ENCODE results near the gene NUMBL. TPM values are rescaled to one million over a fixed set of nuclear protein-coding genes. Genes with fewer than 3 reads are reported as not detected.

The NUMBL gene
- polyA plus RNA-seq, 1 donor from 2014 or later = 20.5 TPM

- H3K4me3 ChIP-seq (ENCODE audit: low read length) = peak overlapping the region; percentile 81
- no peaks in the 10 kb centered on the region for H3F3A ChIP-seq (ENCODE audit: insufficient read depth, low read length, poor library complexity, severe bottlenecking)
- peaks cover 21% of the 10 kb centered on the region for H3K79me2 ChIP-seq (replicated peaks; ENCODE audit: insufficient read depth, low read length)
- no peaks in the 10 kb centered on the region for H3K9me2 ChIP-seq (ENCODE audit: insufficient read depth, low read length)
- no peaks in the 10 kb centered on the region for H3K9me3 ChIP-seq (ENCODE audit: low read length)
- H3K36me3 ChIP-seq (ENCODE audit: insufficient read depth, low read length) = no peaks in the 10 kb centered on the region
- no peak overlapping the region for H2AFZ ChIP-seq (ENCODE audit: low read depth, low read length)
- no peaks in the 10 kb centered on the region for H3K27me3 ChIP-seq (ENCODE audit: insufficient read depth, low read depth, low read length)
- H3K9ac ChIP-seq (ENCODE audit: low read length) = peak overlapping the region; percentile 87
- peak overlapping the region; percentile 41 for H3K27ac ChIP-seq (ENCODE audit: low read length)
- H3K4me2 ChIP-seq (ENCODE audit: low read length) = peak overlapping the region; percentile 93
- TF ChIP-seq TAF1 (IDR thresholded peaks at IDR 0.05; ENCODE audit: low read depth) (no peak), MXI1 (conservative IDR thresholded peaks at IDR 0.05; ENCODE audit: poor library complexity, severe bottlenecking) (no peak), RAD21 (conservative IDR thresholded peaks at IDR 0.05) (no peak), CTCF (IDR thresholded peaks at IDR 0.05; ENCODE audit: poor library complexity, severe bottlenecking) (no peak), REST (IDR thresholded peaks at IDR 0.05; ENCODE audit: borderline replicate concordance) (no peak), POLR2AphosphoS5 (IDR thresholded peaks at IDR 0.05) (no peak), EZH2 (IDR thresholded peaks at IDR 0.05; ENCODE audit: borderline replicate concordance, insufficient read depth, low read length, poor library complexity, severe bottlenecking) (no peak), EP300 (conservative IDR thresholded peaks at IDR 0.05; ENCODE audit: poor library complexity, severe bottlenecking) (no peak), SMC3 (conservative IDR thresholded peaks at IDR 0.05; ENCODE audit: poor library complexity) (no peak)
- no peaks in the 10 kb centered on the region for H4K20me1 ChIP-seq (ENCODE audit: insufficient read depth)
These were observed 2.1 kb downstream of the NUMBL start for GRCh38 chr19:40688309-40688708.

- Histone ChIP-seq H3K4me2 (ENCODE audit: low read length) (no peak overlapping the region), H3K4me3 (ENCODE audit: low read length) (peak overlapping the region; percentile 81), H3K9me2 (ENCODE audit: insufficient read depth, low read length) (no peaks in the 10 kb centered on the region), H4K20me1 (ENCODE audit: insufficient read depth) (no peaks in the 10 kb centered on the region), H3K27me3 (ENCODE audit: insufficient read depth, low read depth, low read length) (no peaks in the 10 kb centered on the region), H3K27ac (ENCODE audit: low read length) (no peak overlapping the region), H3K9ac (ENCODE audit: low read length) (no peak overlapping the region), H2AFZ (ENCODE audit: low read depth, low read length) (no peak overlapping the region), H3K9me3 (ENCODE audit: low read length) (no peaks in the 10 kb centered on the region), H3K79me2 (replicated peaks; ENCODE audit: insufficient read depth, low read length) (peaks cover 21% of the 10 kb centered on the region), H3F3A (ENCODE audit: insufficient read depth, low read length, poor library complexity, severe bottlenecking) (no peaks in the 10 kb centered on the region), H3K36me3 (ENCODE audit: insufficient read depth, low read length) (no peaks in the 10 kb centered on the region)
- TF ChIP-seq RAD21 (conservative IDR thresholded peaks at IDR 0.05) (no peak), EP300 (conservative IDR thresholded peaks at IDR 0.05; ENCODE audit: poor library complexity, severe bottlenecking) (no peak), POLR2AphosphoS5 (IDR thresholded peaks at IDR 0.05) (peak; percentile 24), TAF1 (IDR thresholded peaks at IDR 0.05; ENCODE audit: low read depth) (no peak), REST (IDR thresholded peaks at IDR 0.05; ENCODE audit: borderline replicate concordance) (no peak)
These were observed 2.9 kb downstream of the NUMBL start for GRCh38 chr19:40687525-40688016.

Measured in neural cell (in vitro differentiated cells).